Measurements from ENCODE around the gene PHOSPHO1. TPM values are rescaled to one million over a fixed set of nuclear protein-coding genes. Genes with fewer than 3 reads are reported as not detected.
"Not testable (repeated sequence)": the region's sequence is repeated elsewhere in the genome, so short reads cannot be mapped to it uniquely, and the experiment has no call there.

PHOSPHO1 gene
- total RNA-seq, 1 donor from 2014 or later: not detected

- Mint-ChIP-seq H3K9me3 (no peaks in the 10 kb centered on the region), H3K4me3 (no peak overlapping the region), H3K27ac (ENCODE audit: unreplicated experiment) (no peak overlapping the region), H3K27me3 (ENCODE audit: low read depth) (no peaks in the 10 kb centered on the region), H3K4me1 (no peaks in the 10 kb centered on the region), H3K36me3 (ENCODE audit: low read depth) (no peaks in the 10 kb centered on the region)
- TF ChIP-seq, protein P1, sequence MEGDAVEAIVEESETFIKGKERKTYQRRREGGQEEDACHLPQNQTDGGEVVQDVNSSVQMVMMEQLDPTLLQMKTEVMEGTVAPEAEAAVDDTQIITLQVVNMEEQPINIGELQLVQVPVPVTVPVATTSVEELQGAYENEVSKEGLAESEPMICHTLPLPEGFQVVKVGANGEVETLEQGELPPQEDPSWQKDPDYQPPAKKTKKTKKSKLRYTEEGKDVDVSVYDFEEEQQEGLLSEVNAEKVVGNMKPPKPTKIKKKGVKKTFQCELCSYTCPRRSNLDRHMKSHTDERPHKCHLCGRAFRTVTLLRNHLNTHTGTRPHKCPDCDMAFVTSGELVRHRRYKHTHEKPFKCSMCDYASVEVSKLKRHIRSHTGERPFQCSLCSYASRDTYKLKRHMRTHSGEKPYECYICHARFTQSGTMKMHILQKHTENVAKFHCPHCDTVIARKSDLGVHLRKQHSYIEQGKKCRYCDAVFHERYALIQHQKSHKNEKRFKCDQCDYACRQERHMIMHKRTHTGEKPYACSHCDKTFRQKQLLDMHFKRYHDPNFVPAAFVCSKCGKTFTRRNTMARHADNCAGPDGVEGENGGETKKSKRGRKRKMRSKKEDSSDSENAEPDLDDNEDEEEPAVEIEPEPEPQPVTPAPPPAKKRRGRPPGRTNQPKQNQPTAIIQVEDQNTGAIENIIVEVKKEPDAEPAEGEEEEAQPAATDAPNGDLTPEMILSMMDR (conservative IDR thresholded peaks at IDR 0.05): no peak
- DNase-seq (ENCODE audit: low read depth, low spot score): no peak
Observed at GRCh38 chr17:49269356-49269755, 38.8 kb upstream of the PHOSPHO1 start.

- Mint-ChIP-seq H3K27me3 (ENCODE audit: low read depth) (peaks cover 3% of the 10 kb centered on the region), H3K36me3 (ENCODE audit: low read depth) (no peaks in the 10 kb centered on the region), H3K9me3 (no peaks in the 10 kb centered on the region), H3K4me1 (no peaks in the 10 kb centered on the region), H3K27ac (ENCODE audit: unreplicated experiment) (no peak overlapping the region), H3K4me3 (no peak overlapping the region)
- DNase-seq (ENCODE audit: low read depth, low spot score): no peak
- TF ChIP-seq, protein P1 (conservative IDR thresholded peaks at IDR 0.05): no peak
Observed at GRCh38 chr17:49267912-49268311, 37.3 kb upstream of the PHOSPHO1 start.

DNA sequence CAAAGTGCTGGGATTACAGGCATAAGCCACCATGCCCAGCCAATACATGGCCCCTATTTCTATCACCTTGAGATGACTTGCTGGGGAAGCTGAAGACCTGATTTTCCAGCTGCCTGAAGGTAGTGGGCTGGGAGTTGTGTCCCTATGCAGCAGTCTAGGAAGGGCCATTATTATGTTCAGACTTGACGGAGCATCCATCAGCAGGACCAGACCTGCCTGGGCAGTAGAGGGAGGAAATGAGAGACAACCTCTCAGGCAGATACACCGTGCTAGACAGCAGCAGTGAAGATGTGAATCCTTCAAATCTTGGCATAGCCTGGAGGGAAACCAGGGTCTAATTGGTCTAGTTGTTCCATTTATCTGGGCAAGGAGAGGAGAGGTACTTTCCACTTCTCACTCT lies 35.6 kb upstream of the PHOSPHO1 start:
- Mint-ChIP-seq H3K36me3 (ENCODE audit: low read depth) (no peaks in the 10 kb centered on the region), H3K4me1 (peaks cover 2% of the 10 kb centered on the region), H3K27me3 (ENCODE audit: low read depth) (peaks cover 6% of the 10 kb centered on the region), H3K4me3 (no peak overlapping the region), H3K9me3 (no peaks in the 10 kb centered on the region), H3K27ac (ENCODE audit: unreplicated experiment) (peak overlapping the region; percentile 35)
- TF ChIP-seq, protein P1 (conservative IDR thresholded peaks at IDR 0.05): no peak
- DNase-seq (ENCODE audit: low read depth, low spot score): no peak

DNA sequence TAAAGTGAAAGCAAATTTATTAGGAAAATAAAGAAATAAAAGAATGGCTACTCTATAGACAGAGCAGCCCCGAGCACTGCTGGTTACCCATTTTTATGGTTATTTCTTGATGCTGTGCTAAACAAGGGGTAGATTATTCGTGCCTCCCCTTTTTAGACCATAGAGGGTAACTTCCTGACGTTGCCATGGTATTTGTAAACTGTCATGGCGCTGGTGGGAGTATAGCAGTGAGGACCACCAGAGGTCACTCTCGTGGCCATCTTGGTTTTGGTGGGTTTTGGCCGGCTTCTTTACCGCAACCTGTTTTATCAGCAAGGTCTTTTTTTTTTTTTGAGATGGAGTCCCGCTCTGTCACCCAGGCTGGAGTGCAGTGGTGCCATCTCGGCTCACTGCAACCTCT lies 31.0 kb upstream of the PHOSPHO1 start:
- not testable (repeated sequence) for H3K9me3 Mint-ChIP-seq

DNA sequence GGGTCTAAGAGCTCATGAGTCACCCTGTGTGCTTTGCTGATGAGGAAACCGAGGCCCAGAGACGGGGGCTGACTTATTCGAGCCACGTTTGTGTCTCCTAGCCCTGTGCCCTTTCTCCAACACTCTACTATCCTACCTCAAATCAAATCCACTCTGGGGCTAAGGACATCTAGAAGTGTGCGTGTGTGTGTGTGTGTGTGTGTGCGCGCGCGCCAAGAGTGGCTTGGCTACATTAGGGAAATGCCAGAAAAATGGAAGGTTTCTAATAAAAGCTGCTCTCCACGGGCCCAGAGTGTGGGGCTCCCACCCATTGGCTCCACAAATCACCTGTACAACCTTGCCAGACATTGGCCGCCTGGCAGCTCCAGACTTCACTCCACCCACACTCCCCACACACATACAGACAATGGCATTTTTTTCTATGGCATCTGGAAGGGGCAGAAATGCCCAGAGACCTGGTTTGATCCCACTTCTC lies 30.3 kb upstream of the PHOSPHO1 start:
- DNase-seq (ENCODE audit: low read depth, low spot score): no peak
- peak overlapping the region; percentile 81 for H3K4me3 Mint-ChIP-seq
- peaks cover 10% of the 10 kb centered on the region for H3K4me1 Mint-ChIP-seq
- no peaks in the 10 kb centered on the region for H3K36me3 Mint-ChIP-seq (ENCODE audit: low read depth)
- H3K27me3 Mint-ChIP-seq (ENCODE audit: low read depth): peaks cover 20% of the 10 kb centered on the region
- TF ChIP-seq, protein P1 (conservative IDR thresholded peaks at IDR 0.05): no peak
- H3K9me3 Mint-ChIP-seq: no peaks in the 10 kb centered on the region
- no peak overlapping the region for H3K27ac Mint-ChIP-seq (ENCODE audit: unreplicated experiment)

More for the DNA sequence above, 31.0 kb upstream of the PHOSPHO1 start:
- not testable (repeated sequence) for H3K27ac Mint-ChIP-seq (ENCODE audit: unreplicated experiment); DNase-seq (ENCODE audit: low read depth, low spot score); H3K36me3 Mint-ChIP-seq (ENCODE audit: low read depth)
- H3K4me3 Mint-ChIP-seq: peak overlapping the region; percentile 81
- peaks cover 20% of the 10 kb centered on the region for H3K27me3 Mint-ChIP-seq (ENCODE audit: low read depth)
- H3K4me1 Mint-ChIP-seq: peaks cover 10% of the 10 kb centered on the region

GRCh38 chr17:49260011-49260816 lies 29.6 kb upstream of the PHOSPHO1 start:
- Mint-ChIP-seq H3K4me1 (peaks cover 10% of the 10 kb centered on the region), H3K9me3 (no peaks in the 10 kb centered on the region), H3K4me3 (peak overlapping the region; percentile 81), H3K27me3 (ENCODE audit: low read depth) (peaks cover 20% of the 10 kb centered on the region), H3K36me3 (ENCODE audit: low read depth) (no peaks in the 10 kb centered on the region), H3K27ac (ENCODE audit: unreplicated experiment) (no peak overlapping the region)
- peak; percentile 36 for DNase-seq (ENCODE audit: low read depth, low spot score)
- TF ChIP-seq, protein P1 (conservative IDR thresholded peaks at IDR 0.05): no peak

Measured in neural crest cell (in vitro differentiated cells).